LNCaP clone FGC (cell line): ENCODE data around the gene APCDD1L.

Experiments used
- DNase-seq: peaks from one replicate; pipeline ENCODE4 v3.0.0-alpha.2; 2011; ENCODE audit warnings: low read depth
- H3K4me3 ChIP-seq: 2 replicates; pipeline ENCODE4 v1.5.1; 2011; ENCODE audit warnings: mild to moderate bottlenecking, low read depth, low read length, control low read depth
- TF ChIP-seq, protein P1 (sequence below): IDR thresholded peaks from 2 replicates; pipeline ENCODE4 v1.5.1; 2012; ENCODE audit warnings: mild to moderate bottlenecking; ENCODE audit not compliant: control insufficient read depth, insufficient read depth; ENCODE audit errors: extremely low read depth

Gene APCDD1L

DNA sequence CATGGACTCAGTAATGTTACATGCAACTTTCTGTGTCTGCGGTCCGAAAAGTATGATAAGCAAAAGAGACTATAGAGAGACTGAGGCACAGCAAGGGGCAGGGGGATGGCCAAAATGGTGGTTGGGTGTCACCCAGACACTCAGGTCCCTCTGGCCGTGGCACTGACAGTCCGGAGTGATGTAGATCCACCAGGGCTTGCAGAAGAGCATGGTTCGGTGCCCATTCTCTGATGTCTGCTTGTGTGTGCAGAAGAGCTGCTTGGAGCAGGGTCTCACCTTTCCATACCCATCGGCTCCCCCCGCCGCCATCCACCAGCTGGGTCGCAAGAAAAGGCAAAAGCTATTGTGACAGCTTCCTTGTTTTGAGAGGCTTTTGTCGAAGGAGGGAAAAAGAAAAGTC is 6.6 kb upstream of the APCDD1L start:
- DNase-seq, result no peak
- no peak overlapping the region for H3K4me3 ChIP-seq
- TF ChIP-seq, protein P1, sequence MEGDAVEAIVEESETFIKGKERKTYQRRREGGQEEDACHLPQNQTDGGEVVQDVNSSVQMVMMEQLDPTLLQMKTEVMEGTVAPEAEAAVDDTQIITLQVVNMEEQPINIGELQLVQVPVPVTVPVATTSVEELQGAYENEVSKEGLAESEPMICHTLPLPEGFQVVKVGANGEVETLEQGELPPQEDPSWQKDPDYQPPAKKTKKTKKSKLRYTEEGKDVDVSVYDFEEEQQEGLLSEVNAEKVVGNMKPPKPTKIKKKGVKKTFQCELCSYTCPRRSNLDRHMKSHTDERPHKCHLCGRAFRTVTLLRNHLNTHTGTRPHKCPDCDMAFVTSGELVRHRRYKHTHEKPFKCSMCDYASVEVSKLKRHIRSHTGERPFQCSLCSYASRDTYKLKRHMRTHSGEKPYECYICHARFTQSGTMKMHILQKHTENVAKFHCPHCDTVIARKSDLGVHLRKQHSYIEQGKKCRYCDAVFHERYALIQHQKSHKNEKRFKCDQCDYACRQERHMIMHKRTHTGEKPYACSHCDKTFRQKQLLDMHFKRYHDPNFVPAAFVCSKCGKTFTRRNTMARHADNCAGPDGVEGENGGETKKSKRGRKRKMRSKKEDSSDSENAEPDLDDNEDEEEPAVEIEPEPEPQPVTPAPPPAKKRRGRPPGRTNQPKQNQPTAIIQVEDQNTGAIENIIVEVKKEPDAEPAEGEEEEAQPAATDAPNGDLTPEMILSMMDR, result no peak

DNA sequence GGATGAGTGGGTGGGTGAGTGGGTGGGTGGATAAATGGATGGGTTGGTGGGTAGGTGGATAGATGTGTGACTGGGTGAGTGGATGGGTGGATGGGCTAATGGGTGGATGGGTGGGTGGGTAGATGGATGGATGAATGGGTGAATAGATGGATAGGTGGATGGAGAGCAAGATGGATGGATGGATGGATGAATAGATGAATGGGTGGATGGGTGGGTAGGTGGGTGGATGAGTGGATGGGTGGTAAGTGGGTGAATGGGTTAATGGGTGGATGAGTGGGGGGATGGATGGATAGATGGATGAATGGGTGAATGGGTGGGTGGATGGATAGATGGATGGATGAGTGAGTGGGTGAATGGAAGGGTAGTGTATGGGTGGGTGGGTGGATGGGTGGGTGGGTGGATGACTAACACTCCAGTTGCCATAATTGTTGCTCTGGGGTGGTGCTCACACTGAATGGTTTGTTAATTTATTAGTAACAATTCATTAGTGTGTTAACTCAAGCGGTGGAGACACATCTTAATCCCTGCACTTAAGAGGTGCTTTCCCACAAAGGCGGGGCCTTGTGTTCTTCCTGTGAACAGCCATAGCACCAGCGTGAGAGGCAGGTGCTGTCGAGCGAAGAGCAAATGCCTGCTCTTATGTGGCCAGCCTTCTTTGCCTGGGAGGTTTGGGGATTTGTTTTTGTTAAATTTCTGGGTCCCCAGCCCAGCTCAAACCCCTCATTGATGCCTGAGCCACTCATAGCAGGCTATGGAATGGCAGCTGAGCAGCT is 4.9 kb upstream of the APCDD1L start:
- TF ChIP-seq, protein P1, result no peak
- DNase-seq, result no peak
- no peak overlapping the region for H3K4me3 ChIP-seq

DNA sequence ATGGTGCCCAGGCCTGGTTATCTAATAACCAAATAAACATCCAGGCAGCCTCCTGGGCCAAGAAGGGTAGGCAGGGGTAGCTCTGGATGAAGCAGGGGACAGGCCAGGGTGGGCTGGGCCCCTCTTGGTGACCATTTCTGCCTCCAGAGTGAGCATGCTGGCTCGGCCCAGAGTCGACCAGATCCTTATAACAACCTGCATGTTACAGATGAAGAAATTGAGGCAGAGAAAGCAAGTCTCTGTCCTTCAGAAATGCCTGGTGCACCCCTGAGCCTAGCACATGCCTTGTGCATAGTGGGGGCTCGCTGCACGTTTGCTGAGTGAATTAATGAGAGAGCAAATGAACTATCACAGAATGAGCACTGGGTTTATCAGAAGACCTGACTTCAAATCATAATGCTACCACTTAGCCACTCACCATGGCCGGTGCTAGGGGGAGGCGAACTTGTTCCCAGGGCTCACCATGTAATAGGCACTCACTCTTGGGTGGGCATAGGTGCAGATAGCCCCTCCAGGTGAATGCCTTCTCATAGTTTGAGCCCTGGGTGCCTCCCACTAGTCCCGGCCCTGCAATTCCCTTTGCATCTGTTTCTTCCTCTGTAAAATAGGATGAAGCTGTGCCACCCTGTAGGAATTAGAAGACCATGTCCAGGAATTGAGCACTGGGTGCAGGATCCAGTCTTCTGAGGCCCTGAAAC is 3.8 kb upstream of the APCDD1L start:
- no peak for DNase-seq
- TF ChIP-seq, protein P1, result no peak
- no peak overlapping the region for H3K4me3 ChIP-seq

DNA sequence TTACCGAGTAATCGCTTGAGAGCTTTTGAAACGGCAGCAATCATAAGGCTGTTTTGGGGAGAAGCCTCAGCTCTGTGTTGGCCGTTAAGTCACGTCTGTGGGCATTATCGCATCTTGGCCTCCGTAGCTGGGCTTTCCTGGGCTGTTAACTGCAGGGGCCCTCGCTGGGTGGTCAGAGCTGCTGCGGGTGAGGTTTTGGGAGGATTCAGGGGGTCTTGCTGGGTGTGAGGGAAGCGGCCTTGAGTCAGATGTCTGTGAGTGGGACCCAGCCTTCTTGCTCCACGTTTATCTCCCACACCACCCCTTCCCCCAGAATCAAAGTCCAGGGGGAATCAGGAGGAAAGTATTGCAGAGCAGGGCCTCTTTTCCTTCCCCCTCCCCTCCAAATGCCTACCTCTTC is 3.2 kb upstream of the APCDD1L start:
- no peak overlapping the region for H3K4me3 ChIP-seq
- TF ChIP-seq, protein P1, result no peak
- no peak for DNase-seq

DNA sequence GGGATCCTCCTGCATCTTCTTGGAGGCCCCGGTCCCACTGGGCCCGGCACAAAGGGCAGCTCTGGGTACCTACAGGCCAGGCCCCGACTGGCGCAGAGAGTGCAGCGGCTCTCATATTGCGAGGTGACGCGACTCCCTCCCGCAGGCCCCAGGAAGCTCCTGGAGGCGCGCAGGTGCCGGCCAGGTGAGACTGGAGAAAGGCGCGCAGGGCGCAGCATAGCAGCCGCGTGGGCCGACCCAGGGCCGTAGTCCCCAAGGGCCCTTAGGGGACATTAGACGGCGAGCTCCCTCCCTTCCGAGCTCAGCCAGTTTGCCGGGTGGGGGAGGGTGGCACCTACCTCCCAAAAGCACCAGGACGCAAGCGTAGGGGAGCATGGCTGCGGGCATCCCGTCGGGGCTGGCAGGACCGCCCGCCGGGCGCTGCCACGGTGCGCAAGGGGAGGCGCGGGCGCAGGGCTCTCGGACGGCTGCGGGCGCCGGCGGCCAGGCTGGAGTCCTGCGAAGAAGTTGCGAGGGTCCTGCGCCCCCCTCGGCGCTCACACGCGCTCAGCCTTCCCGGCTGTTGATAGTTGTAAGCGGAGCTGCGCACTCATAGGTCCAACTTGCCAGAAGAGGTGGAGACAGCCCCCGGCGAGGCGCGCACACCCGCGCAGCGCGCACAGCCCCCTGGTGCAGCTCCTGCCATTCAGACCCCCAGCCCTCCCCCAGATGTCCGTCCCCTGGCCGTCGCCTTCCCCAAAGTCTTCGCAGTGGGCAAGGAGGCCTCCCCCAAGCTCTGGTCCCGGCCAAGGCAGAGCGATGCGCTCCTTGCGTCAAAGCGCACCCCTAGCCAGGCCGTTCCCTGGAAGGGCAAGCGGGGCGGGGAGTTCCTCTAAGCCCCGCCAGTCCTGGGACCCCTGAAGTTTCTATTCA is 622 bp downstream of the APCDD1L start:
- DNase-seq, result no peak

DNA sequence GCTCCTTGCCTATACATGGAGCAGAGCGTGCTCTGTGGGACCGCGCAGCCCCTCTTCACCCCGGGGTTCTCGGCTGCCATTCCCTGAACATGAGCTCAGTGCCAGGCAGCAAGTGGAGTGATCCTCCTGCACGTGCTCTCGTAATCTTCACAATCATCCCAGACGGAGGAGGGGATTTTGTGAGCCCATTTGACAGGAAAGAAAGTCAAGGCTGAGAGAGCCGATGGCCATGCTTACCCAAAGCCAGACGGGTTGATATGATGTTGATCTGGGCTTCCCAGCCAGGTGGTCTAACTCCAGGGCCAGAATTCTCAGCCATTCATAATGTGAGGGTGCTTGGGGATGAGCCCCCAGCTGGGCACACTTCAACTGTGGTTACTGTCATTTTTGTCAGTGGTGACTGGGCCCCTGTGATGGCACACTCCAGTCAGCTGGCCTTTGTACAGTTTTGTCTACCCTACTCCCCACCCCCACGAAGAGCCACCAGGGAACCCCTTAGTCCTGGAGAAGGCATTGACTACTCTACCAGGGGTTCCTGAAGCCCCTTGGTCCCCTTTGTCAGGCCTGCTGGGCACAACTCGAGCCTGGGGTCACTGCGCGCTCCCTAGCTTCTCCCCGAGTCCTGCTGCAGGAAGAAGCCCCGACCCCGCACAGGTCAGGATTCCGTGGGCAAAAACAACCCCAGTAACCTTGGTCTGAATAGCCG is 1.5 kb downstream of the APCDD1L start:
- H3K4me3 ChIP-seq, result no peak overlapping the region
- no peak for DNase-seq
- TF ChIP-seq, protein P1, result no peak

More for the DNA sequence above, 622 bp downstream of the APCDD1L start:
- no peak overlapping the region for H3K4me3 ChIP-seq
- TF ChIP-seq, protein P1, result no peak
